H1 (cell line): ENCODE data around the gene ICAM2. TPM values are rescaled to one million over a fixed set of nuclear protein-coding genes. Genes with fewer than 3 reads are reported as not detected.

ENCODE experiments used
- CTBP2 ChIP-seq: IDR thresholded peaks from 2 replicates; pipeline ENCODE4 v1.7.0; 2011; ENCODE audit warnings: borderline replicate concordance, mild to moderate bottlenecking, moderate library complexity, mixed read lengths, low read length; ENCODE audit not compliant: insufficient read depth, insufficient read length
- CTCF ChIP-seq, 3 experiments: IDR thresholded peaks; 1 replicate in 2 of 3; 2 replicates in 1 of 3; pipeline versions ENCODE4 v1.5.1 to v1.6.1; 2011; ENCODE audit warnings: low read length in 3 of 3, mild to moderate bottlenecking in 3 of 3, inconsistent platforms in 2 of 3, low read depth in 1 of 3, moderate library complexity in 1 of 3; ENCODE audit not compliant: insufficient read depth in 1 of 3; ENCODE audit errors: control extremely low read depth in 1 of 3
- GABPA ChIP-seq: IDR thresholded peaks from 2 replicates; pipeline ENCODE4 v1.6.1; 2011; ENCODE audit warnings: mild to moderate bottlenecking, low read length, moderate library complexity, borderline replicate concordance; ENCODE audit not compliant: insufficient read depth
- POLR2A ChIP-seq, 2 experiments: IDR thresholded peaks; 1 replicate in 1 of 2; 2 replicates in 1 of 2; pipeline ENCODE4 v1.6.1; 2011; ENCODE audit warnings: low read depth in 2 of 2, low read length in 2 of 2, mild to moderate bottlenecking in 2 of 2; ENCODE audit errors: control extremely low read depth in 1 of 2
- polyA plus RNA-seq, 7 experiments: library from polyadenylated mRNA; depleted of rRNA in 3 of 7; stranded (reverse) in 5 of 7; unstranded in 2 of 7; fragments of >200 nt in 5 of 7; fragments of 200-250 nt in 2 of 7; gene quantifications; 1 replicate in 5 of 7; 2 replicates in 1 of 7; 4 replicates in 1 of 7; pipeline versions ENCODE4 v1.2.1 to v1.2.3, GENCODE V29; 2011 to 2013; ENCODE audit warnings: missing spikeins in 2 of 7, mixed read lengths in 2 of 7
- total RNA-seq: library from RNA; stranded (reverse); fragmentation: NEBNext Ultra II Directional; extraction: Animal tissue kit (Norgen Biotek cat#: 25700); gene quantifications from 2 replicates; pipeline ENCODE4 v1.2.1, GENCODE V29; 2021

The ICAM2 gene
- total and polyA plus RNA-seq, 2 of the 8 experiments (the other 6 are each of a cell fraction or from before 2014, with no cell fraction given), result 0.45 to 0.63 TPM

GRCh38 chr17:64063766-64064224, 43.4 kb upstream of the ICAM2 start (continued):
- no peak for TF ChIP-seq CTBP2
- TF ChIP-seq CTCF (IDR thresholded peaks at IDR 0.05; ENCODE audit: control extremely low read depth in 1 of 3, insufficient read depth in 1 of 3, low read depth in 1 of 3, low read length in 3 of 3), result peak; percentile 90 to 93 (median 92)
- 0 out of 3 replicates have a peak, but pooled peaks of 1 of the 2 experiments have one; percentile 30 for TF ChIP-seq POLR2A (IDR thresholded peaks at IDR 0.05; ENCODE audit: control extremely low read depth in 1 of 2, low read depth in 2 of 2, low read length in 2 of 2)
- TF ChIP-seq GABPA, result no peak
